ENCODE results near the gene CMTM4.

DNA sequence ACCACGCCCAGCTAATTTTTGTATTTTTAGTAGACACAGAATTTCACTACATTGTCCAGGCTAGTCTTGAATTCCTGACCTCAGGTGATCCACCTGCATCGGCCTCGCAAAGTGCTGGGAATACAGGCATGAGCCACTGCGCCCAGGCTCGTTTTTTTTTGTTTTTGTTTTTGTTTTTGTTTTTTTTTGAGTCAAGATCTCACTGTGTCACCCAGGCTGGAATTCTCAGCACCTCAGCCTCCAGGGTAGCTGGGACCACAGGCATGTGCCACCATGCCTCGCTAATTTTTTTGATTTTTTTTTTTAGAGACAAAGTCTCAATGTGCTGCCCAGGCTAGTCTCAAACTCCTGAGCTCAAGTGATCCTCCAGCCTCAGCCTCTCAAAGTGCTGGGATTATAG is 17.5 kb upstream of the CMTM4 start:
- TF ChIP-seq POLR2A (IDR thresholded peaks at IDR 0.05), result no peak
- TF ChIP-seq, protein P1, sequence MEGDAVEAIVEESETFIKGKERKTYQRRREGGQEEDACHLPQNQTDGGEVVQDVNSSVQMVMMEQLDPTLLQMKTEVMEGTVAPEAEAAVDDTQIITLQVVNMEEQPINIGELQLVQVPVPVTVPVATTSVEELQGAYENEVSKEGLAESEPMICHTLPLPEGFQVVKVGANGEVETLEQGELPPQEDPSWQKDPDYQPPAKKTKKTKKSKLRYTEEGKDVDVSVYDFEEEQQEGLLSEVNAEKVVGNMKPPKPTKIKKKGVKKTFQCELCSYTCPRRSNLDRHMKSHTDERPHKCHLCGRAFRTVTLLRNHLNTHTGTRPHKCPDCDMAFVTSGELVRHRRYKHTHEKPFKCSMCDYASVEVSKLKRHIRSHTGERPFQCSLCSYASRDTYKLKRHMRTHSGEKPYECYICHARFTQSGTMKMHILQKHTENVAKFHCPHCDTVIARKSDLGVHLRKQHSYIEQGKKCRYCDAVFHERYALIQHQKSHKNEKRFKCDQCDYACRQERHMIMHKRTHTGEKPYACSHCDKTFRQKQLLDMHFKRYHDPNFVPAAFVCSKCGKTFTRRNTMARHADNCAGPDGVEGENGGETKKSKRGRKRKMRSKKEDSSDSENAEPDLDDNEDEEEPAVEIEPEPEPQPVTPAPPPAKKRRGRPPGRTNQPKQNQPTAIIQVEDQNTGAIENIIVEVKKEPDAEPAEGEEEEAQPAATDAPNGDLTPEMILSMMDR (IDR thresholded peaks at IDR 0.05), result no peak
- TF ChIP-seq EP300 (IDR thresholded peaks at IDR 0.05), result no peak

All from tibial nerve (tissue), 4 donors.